Thyroid gland (tissue), 4 donors: ENCODE results near the gene CHCHD6. TPM values are rescaled to one million over a fixed set of nuclear protein-coding genes. Genes with fewer than 3 reads are reported as not detected.

Experiments used
- DNase-seq, 2 donors: peaks; one replicate each; pipeline ENCODE4 v3.0.0-alpha.2; 2019
- H3K27ac ChIP-seq, 3 donors: fragments of 200-600 bp; sonication (generic); 1 replicate in 2 of 3; 2 replicates in 1 of 3; pipeline ENCODE4 v1.5.1; 2016 to 2019; ENCODE audit warnings: mild to moderate bottlenecking in 1 of 3, moderate library complexity in 1 of 3
- H3K27me3 ChIP-seq: fragments of 200-600 bp; sonication (generic); one replicate; pipeline ENCODE4 v1.5.1; 2019
- H3K36me3 ChIP-seq, 2 donors: fragments of 200-600 bp; sonication (generic); one replicate each; pipeline ENCODE4 v1.5.1; 2016 to 2019
- H3K4me1 ChIP-seq, 2 donors: fragments of 200-600 bp; sonication (generic); one replicate each; pipeline ENCODE4 v1.5.1; 2017 to 2019
- H3K4me3 ChIP-seq, 3 donors: fragments of 200-600 bp; sonication (generic); replicated peaks in 1 of 3; 1 replicate in 2 of 3; 2 replicates in 1 of 3; pipeline ENCODE4 v1.5.1; 2016; ENCODE audit warnings: mild to moderate bottlenecking in 1 of 3
- H3K9me3 ChIP-seq: fragments of 200-600 bp; sonication (generic); one replicate; pipeline ENCODE4 v1.5.1; 2017
- POLR2A ChIP-seq, 2 donors: fragments of 450-650 bp; IDR thresholded peaks; one replicate each; pipeline ENCODE4 v1.6.1; 2017; ENCODE audit warnings: antibody characterized with exemption in 2 of 2, mild to moderate bottlenecking in 2 of 2, moderate library complexity in 1 of 2
- WGBS, 2 donors: methylation state at CpG; one replicate each; pipeline ENCODE4 v1.1.5; 2017; 5-methylcytosine and 5-hydroxymethylcytosine counted together
- intact Hi-C: fragments of 100-400 bp; cut with DNase I; formaldehyde crosslinking; loops from one replicate; pipeline ENCODE4 v1.15.1; 2023
- total RNA-seq, 4 donors: library from RNA; depleted of rRNA; stranded (reverse); fragments of >200 nt; gene quantifications; one replicate each; pipeline ENCODE4 v1.2.3, GENCODE V29; 2016
- TF ChIP-seq, protein P1 (sequence below), 6 experiments: fragments of 200-600 bp in 3 of 6; fragments of 450-650 bp in 3 of 6; sonication (generic) in 3 of 6; IDR thresholded peaks; one replicate each; pipeline ENCODE4 v1.5.1; 2016 to 2019; ENCODE audit warnings: antibody characterized with exemption in 6 of 6, mild to moderate bottlenecking in 2 of 6, inconsistent platforms in 1 of 6, moderate library complexity in 1 of 6

Gene CHCHD6
- total RNA-seq, 4 donors from 2014 or later: 22.9 to 27.8 (median 24.4) TPM

DNA sequence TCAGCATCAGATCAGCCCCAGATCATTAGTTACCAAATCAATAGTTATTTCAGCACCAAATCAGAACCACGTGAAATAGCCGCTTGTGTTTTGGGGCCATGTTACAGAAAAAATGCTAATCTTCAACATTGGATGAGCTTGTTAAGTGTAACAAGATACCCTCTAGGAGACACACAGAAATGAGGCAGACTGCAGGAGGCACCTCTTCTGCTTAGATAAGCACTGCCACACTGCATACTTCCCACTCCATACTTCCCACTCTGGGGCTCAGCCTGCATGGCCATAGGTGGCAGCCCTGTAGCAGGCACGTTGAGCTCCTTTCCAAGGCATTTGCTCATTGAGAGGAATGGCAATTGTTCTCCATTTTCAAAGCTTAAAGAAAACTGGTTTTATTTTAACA lies 73.3 kb downstream of the CHCHD6 start:
- Histone ChIP-seq H3K27me3 (no peaks in the 10 kb centered on the region), H3K36me3 (no peaks in the 10 kb centered on the region), H3K4me1 (peaks cover under 1 to 6% of the 10 kb centered on the region in 2 donors), H3K27ac (no peak overlapping the region), H3K4me3 (no peak overlapping the region), H3K9me3 (no peaks in the 10 kb centered on the region)
- no peak for DNase-seq
- intact Hi-C loops: no loop called here
- TF ChIP-seq, protein P1, sequence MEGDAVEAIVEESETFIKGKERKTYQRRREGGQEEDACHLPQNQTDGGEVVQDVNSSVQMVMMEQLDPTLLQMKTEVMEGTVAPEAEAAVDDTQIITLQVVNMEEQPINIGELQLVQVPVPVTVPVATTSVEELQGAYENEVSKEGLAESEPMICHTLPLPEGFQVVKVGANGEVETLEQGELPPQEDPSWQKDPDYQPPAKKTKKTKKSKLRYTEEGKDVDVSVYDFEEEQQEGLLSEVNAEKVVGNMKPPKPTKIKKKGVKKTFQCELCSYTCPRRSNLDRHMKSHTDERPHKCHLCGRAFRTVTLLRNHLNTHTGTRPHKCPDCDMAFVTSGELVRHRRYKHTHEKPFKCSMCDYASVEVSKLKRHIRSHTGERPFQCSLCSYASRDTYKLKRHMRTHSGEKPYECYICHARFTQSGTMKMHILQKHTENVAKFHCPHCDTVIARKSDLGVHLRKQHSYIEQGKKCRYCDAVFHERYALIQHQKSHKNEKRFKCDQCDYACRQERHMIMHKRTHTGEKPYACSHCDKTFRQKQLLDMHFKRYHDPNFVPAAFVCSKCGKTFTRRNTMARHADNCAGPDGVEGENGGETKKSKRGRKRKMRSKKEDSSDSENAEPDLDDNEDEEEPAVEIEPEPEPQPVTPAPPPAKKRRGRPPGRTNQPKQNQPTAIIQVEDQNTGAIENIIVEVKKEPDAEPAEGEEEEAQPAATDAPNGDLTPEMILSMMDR (IDR thresholded peaks at IDR 0.05): no peak
- TF ChIP-seq POLR2A (IDR thresholded peaks at IDR 0.05): no peak
- WGBS, 2 donors: 67 to 71% methylated on average over 3 of the region's 3 CpGs

DNA sequence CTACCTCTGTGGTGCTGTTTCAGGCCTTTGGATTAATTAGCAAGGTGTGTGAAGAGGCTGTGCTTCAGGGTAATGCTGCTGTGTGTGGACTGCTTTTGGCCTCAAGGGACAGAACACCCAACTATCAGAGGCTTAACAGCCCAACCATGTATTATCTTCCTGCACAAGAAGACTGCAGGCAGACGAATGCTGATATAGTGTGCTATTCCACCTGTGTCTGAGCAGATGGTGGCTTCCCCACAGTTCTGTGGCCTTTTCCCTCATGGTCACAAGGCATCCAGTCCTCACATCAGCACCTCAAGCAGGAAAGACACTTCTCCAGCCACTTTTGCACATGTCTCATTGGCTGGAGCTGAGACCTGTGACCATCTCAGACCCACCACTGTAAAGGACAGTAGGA lies 76.6 kb downstream of the CHCHD6 start:
- H3K4me1 ChIP-seq: peaks cover 4 to 12% of the 10 kb centered on the region in 2 donors
- H3K27ac ChIP-seq: no peak overlapping the region
- H3K27me3 ChIP-seq: no peaks in the 10 kb centered on the region
- no peak overlapping the region for H3K4me3 ChIP-seq
- no peak for TF ChIP-seq POLR2A (IDR thresholded peaks at IDR 0.05)
- TF ChIP-seq, protein P1 (IDR thresholded peaks at IDR 0.05): no peak
- intact Hi-C loops: no loop called here
- WGBS, 2 donors: 100% methylated on average over 1 of the region's 1 CpG
- H3K9me3 ChIP-seq: no peaks in the 10 kb centered on the region
- no peak for DNase-seq
- no peaks in the 10 kb centered on the region for H3K36me3 ChIP-seq

DNA sequence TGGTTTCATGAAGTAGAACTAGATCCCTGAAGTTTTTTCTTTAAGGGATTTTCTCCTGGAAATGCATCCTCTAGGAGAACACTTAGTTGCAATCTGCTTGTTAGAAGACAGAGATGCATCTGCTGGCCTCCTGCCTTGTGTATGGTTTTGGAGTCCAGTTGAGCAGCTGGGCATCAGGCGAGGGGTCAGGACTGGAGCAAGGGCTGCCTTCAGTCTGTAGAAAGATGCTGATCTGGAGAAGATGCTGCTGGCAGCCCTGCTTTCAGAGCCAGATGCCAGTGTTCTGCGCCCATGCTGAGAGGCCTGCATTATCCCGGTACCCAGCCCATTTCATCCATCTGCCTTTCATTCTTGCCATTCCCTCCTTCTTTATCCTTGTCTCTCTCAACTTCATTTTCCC lies 77.4 kb downstream of the CHCHD6 start:
- no peak overlapping the region for H3K4me3 ChIP-seq
- no peaks in the 10 kb centered on the region for H3K27me3 ChIP-seq
- no peak for DNase-seq
- no peaks in the 10 kb centered on the region for H3K9me3 ChIP-seq
- H3K27ac ChIP-seq: no peak overlapping the region
- WGBS, 2 donors: 81 to 89% methylated on average over 3 of the region's 3 CpGs
- H3K4me1 ChIP-seq: peaks cover 4 to 12% of the 10 kb centered on the region in 2 donors
- no peak for TF ChIP-seq POLR2A (IDR thresholded peaks at IDR 0.05)
- TF ChIP-seq, protein P1 (IDR thresholded peaks at IDR 0.05): no peak
- intact Hi-C loops: no loop called here
- no peaks in the 10 kb centered on the region for H3K36me3 ChIP-seq

DNA sequence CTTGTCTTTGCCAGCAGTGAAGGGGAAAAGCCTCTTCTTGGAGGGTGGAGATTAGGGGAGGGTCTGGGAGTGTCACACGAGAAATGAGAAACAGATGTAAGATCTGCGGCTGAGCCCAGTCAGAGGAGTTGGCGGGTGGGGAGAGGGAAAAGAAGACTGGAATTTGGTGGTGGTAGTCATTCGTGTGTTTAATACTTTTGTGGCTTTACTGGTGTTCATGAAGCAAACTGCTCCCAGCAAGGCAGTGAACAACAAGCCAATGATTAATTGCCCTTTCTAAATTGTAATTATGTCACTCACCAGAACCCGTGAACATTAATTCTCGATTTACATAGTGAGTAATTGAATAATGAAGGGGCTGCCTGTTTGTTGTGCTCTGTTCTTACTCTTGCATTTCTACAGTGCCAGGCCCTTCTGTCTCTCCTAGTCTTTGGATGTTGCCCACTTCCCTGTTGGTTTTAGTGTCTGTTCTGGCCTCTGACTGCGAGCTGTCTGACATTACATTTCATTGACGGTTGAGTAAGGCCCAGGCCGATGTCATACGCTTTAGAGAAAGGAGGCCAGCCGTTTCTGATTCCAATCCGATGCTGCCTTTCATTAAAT lies 78.0 kb downstream of the CHCHD6 start:
- no peak for DNase-seq
- H3K4me1 ChIP-seq: peaks cover 4 to 12% of the 10 kb centered on the region in 2 donors
- no peak overlapping the region for H3K4me3 ChIP-seq
- TF ChIP-seq, protein P1 (IDR thresholded peaks at IDR 0.05): no peak
- no peak for TF ChIP-seq POLR2A (IDR thresholded peaks at IDR 0.05)
- no peak overlapping the region for H3K27ac ChIP-seq
- intact Hi-C loops: no loop called here
- H3K36me3 ChIP-seq: no peaks in the 10 kb centered on the region
- H3K9me3 ChIP-seq: no peaks in the 10 kb centered on the region
- WGBS, 2 donors: 80 to 88% methylated on average over 12 of the region's 12 CpGs
- H3K27me3 ChIP-seq: no peaks in the 10 kb centered on the region

DNA sequence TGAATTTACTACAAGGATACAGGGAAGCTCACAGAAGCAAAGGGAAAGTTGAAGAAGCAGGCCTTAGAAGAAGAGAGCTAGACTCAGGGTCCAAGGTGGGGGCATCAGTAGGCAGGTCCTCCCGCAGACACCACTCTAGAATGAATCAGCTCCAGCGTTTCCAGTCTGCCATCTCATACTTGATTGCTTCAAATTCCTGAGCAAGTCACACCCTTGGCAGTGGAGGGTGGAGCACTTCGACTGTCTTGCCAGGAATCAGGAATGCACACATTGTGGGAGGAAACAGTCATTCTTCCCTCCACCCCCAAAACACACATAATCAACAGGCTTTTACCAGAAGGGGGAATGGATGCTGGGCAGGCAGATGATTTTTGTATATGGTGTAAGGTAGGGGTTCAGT lies 78.5 kb downstream of the CHCHD6 start:
- H3K27me3 ChIP-seq: no peaks in the 10 kb centered on the region
- TF ChIP-seq, protein P1 (IDR thresholded peaks at IDR 0.05): no peak
- TF ChIP-seq POLR2A (IDR thresholded peaks at IDR 0.05): no peak
- no peak overlapping the region for H3K4me3 ChIP-seq
- peak in 1 of 2 donors; percentile 14 for DNase-seq
- no peak overlapping the region for H3K27ac ChIP-seq
- H3K9me3 ChIP-seq: no peaks in the 10 kb centered on the region
- intact Hi-C loops: no loop called here
- peaks cover 4 to 12% of the 10 kb centered on the region in 2 donors for H3K4me1 ChIP-seq
- WGBS, 2 donors: 45 to 59% methylated on average over 3 of the region's 3 CpGs
- no peaks in the 10 kb centered on the region for H3K36me3 ChIP-seq
